GM12878 (cell line): ENCODE measurements around the gene ZNF519. TPM values are rescaled to one million over a fixed set of nuclear protein-coding genes. Genes with fewer than 3 reads are reported as not detected.

Experiments used
- ATAC-seq: fragments of 200-7000 bp; cut with Tn5 transposase; 3 replicates; pipeline ENCODE4 v1.9.1; 2020; ENCODE audit warnings: mild to moderate bottlenecking, moderate library complexity
- BruUV-seq: library from RNA; stranded (reverse); fragments of 400-500 nt; replicated peaks from 2 replicates; lab custom pipeline; 2021; lab: Mats Ljungman, UMichigan
- CTCF ChIA-PET: fragments of 300-600 bp; sonication (Branson Sonifier 250); formaldehyde crosslinking; extraction: SDS; loops from one replicate; lab custom pipeline; 2021; ENCODE audit warnings: inconsistent platforms; lab: Yijun Ruan, JAX
- POLR2A ChIA-PET: fragments of 350-600 bp; formaldehyde crosslinking; extraction: SDS; loops from one replicate; lab custom pipeline; 2021; ENCODE audit warnings: inconsistent platforms; lab: Charles Lee
- RAD21 ChIA-PET: fragments of 300-600 bp; sonication (Branson Sonifier 250); formaldehyde crosslinking; loops from one replicate; lab custom pipeline; 2023; ENCODE audit warnings: antibody characterized with exemption; ENCODE audit not compliant: unreplicated experiment; lab: Charles Lee
- SMC1A ChIA-PET: fragments of 300-600 bp; sonication (Branson Sonifier 250); formaldehyde crosslinking; loops from one replicate; lab custom pipeline; 2023; ENCODE audit not compliant: unreplicated experiment, uncharacterized antibody; lab: Charles Lee
- DNase-seq: peaks from one replicate; pipeline ENCODE4 v3.0.0-alpha.2; 2011; ENCODE audit warnings: low read depth, low spot score
- FAIRE-seq: peaks from 3 replicates; lab custom pipeline; 2011; peaks lifted over from hg19 to GRCh38; lab: Jason Lieb, UNC
- H2AFZ ChIP-seq: 2 replicates; pipeline ENCODE4 v1.6.0; 2011; ENCODE audit warnings: low read depth, low read length, control low read depth; ENCODE audit not compliant: control insufficient read depth
- H3K27ac ChIP-seq: 2 replicates; pipeline ENCODE4 v1.5.1; 2011; ENCODE audit warnings: control low read depth; ENCODE audit not compliant: control insufficient read depth, insufficient read depth
- H3K27me3 ChIP-seq, 2 experiments: replicated peaks in 1 of 2; 2 replicates each; pipeline versions ENCODE4 v1.6.0 to v1.6.1; 2011; ENCODE audit warnings: low read length in 1 of 2; ENCODE audit not compliant: control insufficient read depth in 2 of 2, insufficient read depth in 2 of 2
- H3K36me3 ChIP-seq, 2 experiments: 2 replicates each; pipeline ENCODE4 v1.5.1; 2011; ENCODE audit warnings: low read length in 1 of 2; ENCODE audit not compliant: control insufficient read depth in 2 of 2, insufficient read depth in 2 of 2
- H3K4me1 ChIP-seq: 2 replicates; pipeline ENCODE4 v1.6.1; 2011; ENCODE audit warnings: mild to moderate bottlenecking, low read length, moderate library complexity, mixed read lengths; ENCODE audit not compliant: control insufficient read depth, insufficient read depth
- H3K4me2 ChIP-seq: 2 replicates; pipeline ENCODE4 v1.6.0; 2011; ENCODE audit warnings: control low read depth; ENCODE audit not compliant: control insufficient read depth, insufficient read depth
- H3K4me3 ChIP-seq: fragments of 200-600 bp; sonication (generic); 2 replicates; pipeline ENCODE4 v1.5.1; 2016
- H3K79me2 ChIP-seq: 2 replicates; pipeline ENCODE4 v1.6.0; 2011; ENCODE audit warnings: low read length; ENCODE audit not compliant: control insufficient read depth, insufficient read depth
- H3K9ac ChIP-seq: 2 replicates; pipeline ENCODE4 v1.8.0; 2011; ENCODE audit warnings: low read length, control low read depth, mixed read lengths; ENCODE audit not compliant: control insufficient read depth, insufficient read depth
- H3K9me3 ChIP-seq: replicated peaks from 3 replicates; pipeline ENCODE4 v1.5.1; 2011; ENCODE audit warnings: mild to moderate bottlenecking, low read length; ENCODE audit not compliant: control insufficient read depth, insufficient read depth
- H4K20me1 ChIP-seq: 2 replicates; pipeline ENCODE4 v1.6.0; 2011; ENCODE audit not compliant: control insufficient read depth, insufficient read depth
- ASH2L ChIP-seq: fragments of 300-600, 200-600 bp; sonication (generic); IDR thresholded peaks from 2 replicates; pipeline ENCODE4 v1.6.1; 2017; ENCODE audit warnings: low read depth, mild to moderate bottlenecking, borderline replicate concordance
- IKZF2 ChIP-seq, 2 experiments: fragments of 450-650 bp; IDR thresholded peaks; 2 replicates each; pipeline ENCODE4 v1.6.1; 2017; ENCODE audit warnings: mild to moderate bottlenecking in 2 of 2, moderate library complexity in 2 of 2
- JUNB ChIP-seq: IDR thresholded peaks from 2 replicates; pipeline ENCODE4 v1.6.1; 2016; ENCODE audit warnings: antibody characterized with exemption, mild to moderate bottlenecking
- WGBS: methylation state at CpG from one replicate; pipeline ENCODE4 v1.1.6; 2016; ENCODE audit warnings: low lambda C conversion rate; ENCODE audit not compliant: insufficient replicate concordance, insufficient coverage; ENCODE audit errors: missing lambda C conversion rate; 5-methylcytosine and 5-hydroxymethylcytosine counted together
- in situ Hi-C: fragments of 300-500 bp; cut with MboI; formaldehyde crosslinking; loops from 9 replicates; pipeline ENCODE4 v1.14.3; 2018; ENCODE audit warnings: mixed read lengths
- intact Hi-C: fragments of 100-400 bp; cut with micrococcal nuclease; formaldehyde crosslinking; loops from one replicate; pipeline ENCODE4 v1.14.2; 2022; ENCODE audit not compliant: unreplicated experiment
- polyA plus RNA-seq, 11 experiments: library from polyadenylated mRNA; depleted of rRNA in 4 of 11; unstranded in 6 of 11; stranded (reverse) in 5 of 11; fragments of >200 nt; fragmentation: Nextera tagmentation in 4 of 11; fragmentation: Illumina TruSeq in 1 of 11; extraction: Ambion mirVana in 4 of 11; extraction: Trizol in 1 of 11; gene quantifications; 1 replicate in 1 of 11; 2 replicates in 10 of 11; pipeline versions ENCODE4 v1.2.1 to v1.2.3, GENCODE V29; 2011 to 2016; ENCODE audit warnings: inconsistent platforms in 2 of 11, missing spikeins in 2 of 11, low read depth in 1 of 11
- total RNA-seq, 4 experiments: library from RNA; depleted of rRNA in 3 of 4; stranded (reverse); fragments of >200 nt in 3 of 4; fragmentation: Illumina TruSeq in 1 of 4; extraction: Trizol in 1 of 4; gene quantifications; 2 replicates each; pipeline versions ENCODE4 v1.2.1 to v1.2.3, GENCODE V29; 2013 to 2021
- TF ChIP-seq, protein P1 (sequence below): fragments of 450-650 bp; IDR thresholded peaks from 2 replicates; pipeline ENCODE4 v1.6.1; 2014; ENCODE audit warnings: mild to moderate bottlenecking

Gene ZNF519
- total and polyA plus RNA-seq, 10 of the 15 experiments (the other 5 are each of a cell fraction or from before 2014, with no cell fraction given) = 8.9 to 24.2 (median 13.8) TPM

DNA sequence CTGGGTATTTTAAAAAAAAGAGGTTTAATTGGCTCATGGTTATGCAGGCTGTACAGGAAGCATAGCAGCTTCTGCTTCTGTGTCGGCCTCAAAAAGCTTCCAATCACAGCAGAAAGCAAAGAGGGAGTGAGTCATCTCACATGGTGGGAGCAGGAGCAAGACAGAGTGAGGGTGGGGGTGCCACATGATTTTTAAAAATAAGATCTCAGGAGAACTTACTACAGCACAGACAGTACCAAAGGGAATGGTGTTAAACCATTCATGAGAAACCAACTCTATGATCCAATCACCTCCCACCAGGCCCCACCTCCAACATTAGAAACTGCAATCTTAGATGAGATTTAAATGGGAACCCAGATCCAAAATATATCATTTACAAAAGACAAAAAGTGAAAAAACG is 14.6 kb downstream of the ZNF519 start (continued):
- TF ChIP-seq, protein P1, sequence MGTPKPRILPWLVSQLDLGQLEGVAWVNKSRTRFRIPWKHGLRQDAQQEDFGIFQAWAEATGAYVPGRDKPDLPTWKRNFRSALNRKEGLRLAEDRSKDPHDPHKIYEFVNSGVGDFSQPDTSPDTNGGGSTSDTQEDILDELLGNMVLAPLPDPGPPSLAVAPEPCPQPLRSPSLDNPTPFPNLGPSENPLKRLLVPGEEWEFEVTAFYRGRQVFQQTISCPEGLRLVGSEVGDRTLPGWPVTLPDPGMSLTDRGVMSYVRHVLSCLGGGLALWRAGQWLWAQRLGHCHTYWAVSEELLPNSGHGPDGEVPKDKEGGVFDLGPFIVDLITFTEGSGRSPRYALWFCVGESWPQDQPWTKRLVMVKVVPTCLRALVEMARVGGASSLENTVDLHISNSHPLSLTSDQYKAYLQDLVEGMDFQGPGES = no peak
- no peak for TF ChIP-seq JUNB

DNA sequence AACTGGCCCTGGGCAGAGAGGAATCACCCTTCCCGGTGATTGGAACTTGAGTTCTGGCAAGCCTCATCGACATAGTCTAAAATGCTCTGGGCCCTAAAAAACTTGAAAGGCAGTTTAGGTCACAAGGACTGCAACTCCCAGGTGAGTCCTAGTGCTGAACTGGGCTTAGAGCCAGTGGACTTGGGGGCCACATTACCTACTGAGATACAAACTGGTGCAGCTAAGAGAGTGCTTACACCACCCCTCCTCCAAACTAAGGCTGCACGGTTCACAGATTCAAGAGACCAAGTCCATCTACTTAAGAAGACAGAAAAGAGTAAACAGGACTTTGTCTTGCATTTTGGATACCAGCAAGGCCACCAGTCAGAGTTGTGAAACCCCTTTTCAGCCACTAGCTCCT is 25.3 kb downstream of the ZNF519 start:
- SMC1A ChIA-PET = no interaction called here
- RAD21 ChIA-PET = no interaction called here
- Histone ChIP-seq H3K27ac (no peak overlapping the region), H3K9ac (no peak overlapping the region), H3K36me3 (no peaks in the 10 kb centered on the region; a peak in 1 of 4 replicates), H3K4me1 (no peaks in the 10 kb centered on the region), H3K4me3 (no peak overlapping the region), H3K27me3 (no peaks in the 10 kb centered on the region), H3K4me2 (no peak overlapping the region), H3K9me3 (peaks cover 10% of the 10 kb centered on the region), H4K20me1 (no peaks in the 10 kb centered on the region), H3K79me2 (no peaks in the 10 kb centered on the region; the same call in 1 of the 2 replicates), H2AFZ (no peak overlapping the region)
- BruUV-seq = no TSS peak
- intact Hi-C loops (no loop called here), in situ Hi-C loops (loop anchor here (25.0 kb wide), 1 partner anchor 105 kb away; no protein-coding TSS in a partner anchor)
- ATAC-seq = no peak
- no peak for DNase-seq
- TF ChIP-seq ASH2L (no peak), IKZF2 (IDR thresholded peaks at IDR 0.05) (no peak)
- WGBS = 98% methylated on average over 3 of the region's 3 CpGs
- CTCF ChIA-PET = no interaction called here
- POLR2A ChIA-PET = no interaction called here
- FAIRE-seq = no peak
